ENCODE measurements around the gene SLC25A29. TPM values are rescaled to one million over a fixed set of nuclear protein-coding genes. Genes with fewer than 3 reads are reported as not detected.
"Not testable (repeated sequence)": the region's sequence is repeated elsewhere in the genome, so short reads cannot be mapped to it uniquely, and the experiment has no call there.

Gene SLC25A29
- 10 to 100 TPM; 14.9 to 15.7 TPM for total RNA-seq

GRCh38 chr14:100306101-100306997 is at the start of gene SLC25A29:
TSS of gene SLC25A29 (minus strand) at chr14:100306444. CDS start at chr14:100306232, 212 bp downstream.
- peak within 1 kb of the TSS; percentile 70 for H3K4me3 Mint-ChIP-seq
- H3K4me1 Mint-ChIP-seq (ENCODE audit: low read depth), result peaks cover 10% of the 10 kb centered on the region
- H3K9me3 Mint-ChIP-seq, result no peaks in the 10 kb centered on the region
- no peaks in the 10 kb centered on the region for H3K36me3 Mint-ChIP-seq
- ChIA-PET POLR2A (no interaction called here), CTCF (interaction anchor here (0.5 kb wide), 1 partner anchor 240 kb away, joined by 3 read pairs; no protein-coding TSS in a partner anchor)
- peaks cover 6% of the 10 kb centered on the region for H3K27me3 Mint-ChIP-seq
- no peak within 1 kb of the TSS for H3K27ac Mint-ChIP-seq
- peak; percentile 79 for DNase-seq
- intact Hi-C loops (cut with micrococcal nuclease), result loop anchor here (10.0 kb wide), 1 partner anchor 338 kb away; no protein-coding TSS in a partner anchor

DNA sequence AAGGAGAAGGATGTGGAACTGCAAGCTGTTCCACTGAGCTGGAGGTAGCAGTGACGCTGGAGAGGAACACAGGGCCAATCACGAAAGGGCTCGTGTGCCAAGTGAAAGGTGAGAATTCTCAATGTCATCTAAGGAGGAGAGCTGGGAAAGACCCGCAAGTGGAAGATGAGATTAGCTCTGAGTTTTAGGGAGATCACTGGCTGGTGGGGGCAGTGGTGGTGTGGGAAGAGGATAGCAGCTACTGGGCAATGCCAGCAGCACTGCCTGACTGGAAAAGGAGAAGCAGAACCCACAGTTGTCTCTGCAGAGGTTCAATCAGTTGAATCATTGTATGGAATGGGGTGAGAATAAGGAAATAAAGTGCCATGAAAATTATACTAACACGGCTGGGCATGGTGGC is 44.7 kb upstream of the SLC25A29 start:
- no peaks in the 10 kb centered on the region for H3K27me3 Mint-ChIP-seq
- H3K36me3 Mint-ChIP-seq, result peaks cover 76% of the 10 kb centered on the region
- no peaks in the 10 kb centered on the region for H3K9me3 Mint-ChIP-seq
- H3K27ac Mint-ChIP-seq, result no peak overlapping the region
- ChIA-PET POLR2A (interaction anchor here (1.2 to 1.4 kb wide), 2 partner anchors 13 to 15 kb away, joined by 3 read pairs; no protein-coding TSS in a partner anchor), CTCF (interaction anchor here (1.7 kb wide), 1 partner anchor 27 kb away, joined by 5 read pairs; no protein-coding TSS in a partner anchor)
- intact Hi-C loops (cut with micrococcal nuclease), result no loop called here
- no peak overlapping the region for H3K4me3 Mint-ChIP-seq
- no peaks in the 10 kb centered on the region for H3K4me1 Mint-ChIP-seq (ENCODE audit: low read depth)
- no peak for DNase-seq

DNA sequence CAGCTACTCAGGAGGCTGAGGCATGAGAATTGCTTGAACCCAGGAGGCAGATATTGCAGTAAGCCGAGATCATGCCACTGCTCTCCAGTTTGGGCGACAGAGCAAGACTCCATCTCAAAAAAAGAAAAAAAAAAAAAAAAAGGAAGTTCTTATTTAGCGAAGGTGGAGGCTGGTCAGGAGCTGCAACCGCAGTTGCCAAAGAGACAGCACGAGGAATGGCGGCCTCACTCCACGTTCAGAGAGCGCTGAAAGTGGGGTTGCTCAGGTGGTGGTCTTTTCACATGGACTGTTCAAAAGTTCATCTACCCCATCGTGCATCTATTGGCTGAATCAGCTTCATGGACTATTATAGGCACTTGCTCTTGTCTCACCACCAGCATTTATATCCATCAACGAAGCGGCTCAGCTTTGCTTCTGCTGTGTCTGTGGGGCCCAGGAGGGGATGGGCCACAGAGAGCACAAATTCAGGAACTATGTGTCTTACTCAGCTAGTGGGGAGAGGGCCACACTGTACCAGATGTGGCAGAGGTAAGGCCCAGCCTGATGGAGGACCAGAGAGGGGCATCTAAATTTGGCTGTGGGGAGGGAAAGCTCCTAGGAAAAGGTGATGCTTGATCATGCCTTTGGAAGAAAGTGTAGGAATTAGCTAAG is 44.2 kb upstream of the SLC25A29 start:
- ChIA-PET POLR2A (interaction anchor here (1.2 to 1.6 kb wide), 3 partner anchors 8 to 14 kb away, joined by 3 to 4 read pairs (median 3); no protein-coding TSS in a partner anchor), CTCF (interaction anchor here (1.0 to 1.7 kb wide), 2 partner anchors 27 to 89 kb away, joined by 3 to 5 read pairs; no protein-coding TSS in a partner anchor)
- intact Hi-C loops (cut with micrococcal nuclease), result no loop called here
- no peak for DNase-seq
- Mint-ChIP-seq H3K27ac (no peak overlapping the region), H3K4me1 (ENCODE audit: low read depth) (no peaks in the 10 kb centered on the region), H3K36me3 (peaks cover 74% of the 10 kb centered on the region), H3K9me3 (no peaks in the 10 kb centered on the region), H3K4me3 (no peak overlapping the region), H3K27me3 (no peaks in the 10 kb centered on the region)

- ChIA-PET CTCF (interaction anchor here (1.0 kb wide), 1 partner anchor 87 kb away, joined by 3 read pairs; no protein-coding TSS in a partner anchor), POLR2A (interaction anchor here (1.3 to 1.6 kb wide), 2 partner anchors 10 to 24 kb away, joined by 4 read pairs; no protein-coding TSS in a partner anchor)
- no peaks in the 10 kb centered on the region for H3K4me1 Mint-ChIP-seq (ENCODE audit: low read depth)
- intact Hi-C loops (cut with micrococcal nuclease), result no loop called here
- H3K9me3 Mint-ChIP-seq, result no peaks in the 10 kb centered on the region
- H3K27ac Mint-ChIP-seq, result no peak overlapping the region
- H3K27me3 Mint-ChIP-seq, result no peaks in the 10 kb centered on the region
- peaks cover 64% of the 10 kb centered on the region for H3K36me3 Mint-ChIP-seq
- no peak overlapping the region for H3K4me3 Mint-ChIP-seq
- no peak for DNase-seq
These were observed 42.8 kb upstream of the SLC25A29 start for GRCh38 chr14:100348784-100349685.

DNA sequence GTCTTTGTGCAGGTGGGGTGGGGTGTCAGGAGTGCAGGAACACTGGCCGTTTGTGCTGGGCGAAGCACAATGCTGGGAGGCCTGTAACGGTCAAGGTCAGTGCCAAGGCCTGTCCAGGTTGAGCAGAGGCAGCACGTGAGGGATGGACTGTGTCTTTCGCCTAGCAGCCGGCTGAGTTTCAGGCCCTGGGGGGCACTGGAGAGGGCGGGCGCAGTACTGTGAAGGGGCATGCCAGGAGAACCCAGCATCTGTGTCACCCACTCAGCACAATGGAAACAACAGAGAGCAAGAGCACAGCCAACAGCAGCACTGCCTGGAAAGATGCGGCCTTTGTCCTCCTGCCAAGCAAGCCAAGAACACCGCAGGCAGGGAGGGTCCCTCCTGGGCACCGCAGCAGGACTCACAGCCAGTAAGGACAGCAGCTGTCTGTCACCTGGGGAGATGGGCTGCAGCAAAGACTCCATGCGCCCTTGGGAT is 42.0 kb upstream of the SLC25A29 start:
- intact Hi-C loops (cut with micrococcal nuclease), result no loop called here
- H3K4me3 Mint-ChIP-seq, result no peak overlapping the region
- ChIA-PET POLR2A (no interaction called here), CTCF (no interaction called here)
- DNase-seq, result no peak
- peaks cover 62% of the 10 kb centered on the region for H3K36me3 Mint-ChIP-seq
- no peak overlapping the region for H3K27ac Mint-ChIP-seq
- H3K27me3 Mint-ChIP-seq, result no peaks in the 10 kb centered on the region
- no peaks in the 10 kb centered on the region for H3K4me1 Mint-ChIP-seq (ENCODE audit: low read depth)
- no peaks in the 10 kb centered on the region for H3K9me3 Mint-ChIP-seq

- CTCF ChIA-PET, result interaction anchor here (0.8 kb wide), 1 partner anchor 32 kb away, joined by 3 read pairs; no protein-coding TSS in a partner anchor
- Mint-ChIP-seq H3K4me1 (ENCODE audit: low read depth) (peaks cover 15% of the 10 kb centered on the region), H3K27ac (no peak overlapping the region), H3K36me3 (peaks cover 70% of the 10 kb centered on the region), H3K9me3 (no peaks in the 10 kb centered on the region), H3K27me3 (no peaks in the 10 kb centered on the region), H3K4me3 (no peak overlapping the region)
- POLR2A ChIA-PET, result interaction anchor here (1.0 kb wide), 1 partner anchor 20 kb away, joined by 3 read pairs; no protein-coding TSS in a partner anchor
- DNase-seq, result no peak
- intact Hi-C loops (cut with micrococcal nuclease), result no loop called here
These were observed 40.3 kb upstream of the SLC25A29 start for GRCh38 chr14:100346306-100347091.

GRCh38 chr14:100345711-100346110 is 39.5 kb upstream of the SLC25A29 start:
- DNase-seq, result no peak
- intact Hi-C loops (cut with micrococcal nuclease), result no loop called here
- Mint-ChIP-seq H3K9me3 (no peaks in the 10 kb centered on the region), H3K4me3 (no peak overlapping the region), H3K36me3 (peaks cover 68% of the 10 kb centered on the region), H3K27me3 (no peaks in the 10 kb centered on the region), H3K27ac (no peak overlapping the region), H3K4me1 (ENCODE audit: low read depth) (peaks cover 22% of the 10 kb centered on the region)
- ChIA-PET POLR2A (no interaction called here), CTCF (no interaction called here)

DNA sequence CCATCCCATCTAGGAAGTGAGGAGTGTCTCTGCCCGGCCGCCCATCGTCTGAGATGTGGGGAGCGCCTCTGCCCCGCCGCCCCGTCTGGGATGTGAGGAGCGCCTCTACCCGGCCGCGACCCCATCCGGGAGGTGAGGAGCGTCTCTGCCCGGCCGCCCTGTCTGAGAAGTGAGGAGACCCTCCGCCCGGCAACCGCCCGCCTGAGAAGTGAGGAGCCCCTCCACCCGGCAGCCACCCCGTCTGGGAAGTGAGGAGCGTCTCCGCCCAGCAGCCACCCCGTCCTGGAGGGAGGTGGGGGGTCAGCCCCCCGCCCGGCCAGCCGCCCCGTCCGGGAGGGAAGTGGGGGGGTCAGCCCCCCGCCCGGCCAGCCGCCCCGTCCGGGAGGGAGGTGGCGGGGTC is 38.4 kb upstream of the SLC25A29 start:
- peaks cover 72% of the 10 kb centered on the region for H3K36me3 Mint-ChIP-seq
- DNase-seq; H3K9me3 Mint-ChIP-seq; H3K27me3 Mint-ChIP-seq; H3K27ac Mint-ChIP-seq; intact Hi-C loops (cut with micrococcal nuclease); POLR2A ChIA-PET; CTCF ChIA-PET; H3K4me3 Mint-ChIP-seq: not testable (repeated sequence)
- H3K4me1 Mint-ChIP-seq (ENCODE audit: low read depth), result peaks cover 31% of the 10 kb centered on the region

- H3K9me3 Mint-ChIP-seq; H3K4me3 Mint-ChIP-seq; POLR2A ChIA-PET; CTCF ChIA-PET; DNase-seq; H3K27me3 Mint-ChIP-seq; intact Hi-C loops (cut with micrococcal nuclease): not testable (repeated sequence)
- Mint-ChIP-seq H3K4me1 (ENCODE audit: low read depth) (peaks cover 33% of the 10 kb centered on the region), H3K27ac (peak overlapping the region; percentile 49), H3K36me3 (peaks cover 68% of the 10 kb centered on the region)
These were observed 36.6 kb upstream of the SLC25A29 start for GRCh38 chr14:100342826-100343225.

GRCh38 chr14:100342195-100342594 is 36.0 kb upstream of the SLC25A29 start:
- Mint-ChIP-seq H3K4me1 (ENCODE audit: low read depth) (peaks cover 38% of the 10 kb centered on the region), H3K36me3 (peaks cover 72% of the 10 kb centered on the region), H3K4me3 (no peak overlapping the region), H3K9me3 (no peaks in the 10 kb centered on the region), H3K27me3 (no peaks in the 10 kb centered on the region), H3K27ac (peak overlapping the region; percentile 46)
- ChIA-PET POLR2A (interaction anchor here (1.5 kb wide), 1 partner anchor 31 kb away, joined by 5 read pairs; no protein-coding TSS in a partner anchor), CTCF (interaction anchor here (0.7 to 2.5 kb wide), 2 partner anchors 31 to 35 kb away, joined by 3 to 6 read pairs; no protein-coding TSS in a partner anchor)
- DNase-seq, result peak; percentile 7
- intact Hi-C loops (cut with micrococcal nuclease), result no loop called here

Measured in activated CD4-positive, alpha-beta memory T cell treated with anti-CD3 and anti-CD28 coated beads for 36 hours (primary cell).